OCI-LY7 (cell line): ENCODE results near the gene POC1A. TPM values are rescaled to one million over a fixed set of nuclear protein-coding genes. Genes with fewer than 3 reads are reported as not detected.
"Not testable (repeated sequence)": the region's sequence is repeated elsewhere in the genome, so short reads cannot be mapped to it uniquely, and the experiment has no call there.

Experiments
- BruUV-seq: library from RNA; stranded (reverse); fragments of 400-500 nt; replicated peaks from 2 replicates; lab custom pipeline; 2021; lab: Mats Ljungman, UMichigan
- CTCF ChIA-PET: fragments of 300-600 bp; sonication (Branson Sonifier 250); formaldehyde crosslinking; loops from one replicate; lab custom pipeline; 2022; ENCODE audit warnings: antibody characterized with exemption; ENCODE audit not compliant: unreplicated experiment; lab: Charles Lee
- POLR2A ChIA-PET: fragments of 300-600 bp; sonication (Branson Sonifier 250); formaldehyde crosslinking; loops from one replicate; lab custom pipeline; 2022; ENCODE audit warnings: antibody characterized with exemption; lab: Charles Lee
- DNase-seq: peaks from one replicate; pipeline ENCODE4 v3.0.0-alpha.2; 2015; ENCODE audit warnings: low spot score
- H2AFZ ChIP-seq: fragments of 200-600 bp; sonication (generic), shearing (Covaris generic); 2 replicates; pipeline ENCODE4 v1.6.1; 2014; ENCODE audit warnings: mild to moderate bottlenecking, antibody characterized with exemption, low read length, moderate library complexity
- H3K27ac ChIP-seq: fragments of 200-600 bp; sonication (generic); 2 replicates; pipeline ENCODE4 v1.5.1; 2014; ENCODE audit warnings: mixed run types, low read depth, mild to moderate bottlenecking, moderate library complexity, low read length, inconsistent platforms; ENCODE audit not compliant: poor library complexity, severe bottlenecking
- H3K36me3 ChIP-seq: fragments of 200-600 bp; sonication (generic); 2 replicates; pipeline ENCODE4 v1.6.1; 2014; ENCODE audit warnings: mild to moderate bottlenecking, antibody characterized with exemption, low read length, moderate library complexity, mixed read lengths; ENCODE audit not compliant: insufficient read depth
- H3K4me1 ChIP-seq: fragments of 200-600 bp; sonication (generic); 2 replicates; pipeline ENCODE4 v1.5.1; 2014; ENCODE audit warnings: mild to moderate bottlenecking, low read length; ENCODE audit not compliant: insufficient read depth, poor library complexity, severe bottlenecking
- H3K4me2 ChIP-seq: fragments of 200-600 bp; sonication (generic); 2 replicates; pipeline ENCODE4 v1.6.1; 2014; ENCODE audit warnings: mild to moderate bottlenecking, low read length
- H3K4me3 ChIP-seq: fragments of 200-600 bp; sonication (generic); 2 replicates; pipeline ENCODE4 v1.5.1; 2014; ENCODE audit warnings: mild to moderate bottlenecking, low read depth, low read length; ENCODE audit not compliant: poor library complexity, severe bottlenecking
- H3K79me2 ChIP-seq: fragments of 200-600 bp; sonication (generic); 2 replicates; pipeline ENCODE4 v1.6.1; 2016; ENCODE audit warnings: low read depth, mild to moderate bottlenecking, low read length, moderate library complexity, mixed read lengths; ENCODE audit not compliant: insufficient read depth
- H3K9me2 ChIP-seq: fragments of 200-600 bp; sonication (generic); 2 replicates; pipeline ENCODE4 v1.6.1; 2016; ENCODE audit warnings: mild to moderate bottlenecking, low read length, mixed read lengths; ENCODE audit not compliant: insufficient read depth
- H3K9me3 ChIP-seq: fragments of 200-600 bp; sonication (generic); 2 replicates; pipeline ENCODE4 v1.6.1; 2014; ENCODE audit warnings: mild to moderate bottlenecking, mixed run types, low read length, mixed read lengths
- H4K20me1 ChIP-seq: fragments of 200-600 bp; sonication (generic); 2 replicates; pipeline ENCODE4 v1.6.1; 2014; ENCODE audit warnings: mild to moderate bottlenecking, antibody characterized with exemption, low read length, moderate library complexity, mixed read lengths; ENCODE audit not compliant: insufficient read depth
- CTCF ChIP-seq: fragments of 200-600 bp; sonication (generic); conservative IDR thresholded peaks from 2 replicates; pipeline ENCODE4 v1.5.1; 2014; ENCODE audit warnings: mild to moderate bottlenecking, antibody characterized with exemption, low read length, moderate library complexity, mixed read lengths
- EZH2phosphoT487 ChIP-seq: fragments of 200-600 bp; sonication (generic); IDR thresholded peaks from 2 replicates; pipeline ENCODE4 v1.6.1; 2018; ENCODE audit warnings: low read depth, borderline replicate concordance, mild to moderate bottlenecking, mixed run types, antibody characterized with exemption, low read length, moderate library complexity, mixed read lengths
- intact Hi-C: fragments of 100-400 bp; cut with micrococcal nuclease; formaldehyde crosslinking; loops from one replicate; pipeline ENCODE4 v1.10.0; 2022; ENCODE audit not compliant: unreplicated experiment
- total RNA-seq, 2 experiments: library from RNA; depleted of rRNA in 1 of 2; stranded (reverse); fragments of >200 nt in 1 of 2; shearing (Covaris generic) in 1 of 2; gene quantifications; 2 replicates each; pipeline ENCODE4 v1.2.3, GENCODE V29; 2014 to 2022

POC1A gene
- total RNA-seq, 2 experiments from 2014 or later = 40.0 to 41.0 TPM

- intact Hi-C loops = no loop called here
- peaks cover 9% of the 10 kb centered on the region for H3K4me1 ChIP-seq
- peak overlapping the region; percentile 67; the same call in 1 of the 2 replicates for H2AFZ ChIP-seq
- no peaks in the 10 kb centered on the region for H4K20me1 ChIP-seq
- no peaks in the 10 kb centered on the region for H3K9me2 ChIP-seq
- POLR2A ChIA-PET = interaction anchor here (1.0 kb wide), 1 partner anchor 100 kb away, joined by 3 read pairs; the partner anchor contains the start of gene DUSP7
- BruUV-seq = no TSS peak
- TF ChIP-seq CTCF = no peak
- no peak for TF ChIP-seq EZH2phosphoT487
- DNase-seq = no peak
- no peak overlapping the region for H3K4me2 ChIP-seq
- H3K27ac ChIP-seq = no peak overlapping the region
- H3K36me3 ChIP-seq = peaks cover 8% of the 10 kb centered on the region; the same call in 1 of the 2 replicates
- H3K79me2 ChIP-seq = peaks cover 17% of the 10 kb centered on the region; the same call in 1 of the 2 replicates
- H3K4me3 ChIP-seq = no peak overlapping the region
- CTCF ChIA-PET = no interaction called here
- no peaks in the 10 kb centered on the region for H3K9me3 ChIP-seq
Measured at GRCh38 chr3:52155912-52156311, 1.7 kb upstream of the POC1A start.

- Histone ChIP-seq H3K4me3 (peak overlapping the region; percentile 93), H3K36me3 (peaks cover 32% of the 10 kb centered on the region), H3K79me2 (peaks cover 17% of the 10 kb centered on the region; the same call in 1 of the 2 replicates), H3K9me2 (no peaks in the 10 kb centered on the region), H3K27ac (peak overlapping the region; percentile 64), H3K4me1 (peaks cover 9% of the 10 kb centered on the region), H4K20me1 (no peaks in the 10 kb centered on the region), H2AFZ (peak overlapping the region; percentile 67; the same call in 1 of the 2 replicates), H3K9me3 (no peaks in the 10 kb centered on the region), H3K4me2 (peak overlapping the region; percentile 92)
- BruUV-seq = no TSS peak
- POLR2A ChIA-PET = interaction anchor here (1.0 kb wide), 1 partner anchor 97 kb away, joined by 4 read pairs; the partner anchor contains the start of gene DUSP7
- CTCF ChIA-PET = interaction anchor here (0.6 to 0.9 kb wide), 2 partner anchors 11 to 14 kb away, joined by 3 read pairs; no protein-coding TSS in a partner anchor
- TF ChIP-seq EZH2phosphoT487 (no peak), CTCF (peak; percentile 34; the same call in 1 of the 2 replicates)
- intact Hi-C loops = loop anchor here (1.0 to 5.0 kb wide), 4 partner anchors 45 to 184 kb away; partner anchors contain the start of genes ALAS1, DUSP7 and TLR9
- DNase-seq = peak; percentile 47
Measured at GRCh38 chr3:52153389-52154096, 680 bp downstream of the POC1A start.

GRCh38 chr3:52151991-52152390, 2.2 kb downstream of the POC1A start:
- not testable (repeated sequence) for DNase-seq, BruUV-seq
- POLR2A ChIA-PET = interaction anchor here (0.6 kb wide), 1 partner anchor 183 kb away, joined by 3 read pairs; no protein-coding TSS in a partner anchor

More at GRCh38 chr3:52151991-52152390, 2.2 kb downstream of the POC1A start:
- H4K20me1 ChIP-seq, H3K9me2 ChIP-seq, H3K9me3 ChIP-seq, CTCF ChIA-PET, H2AFZ ChIP-seq, H3K4me2 ChIP-seq, H3K4me1 ChIP-seq, H3K4me3 ChIP-seq, H3K27ac ChIP-seq: not testable (repeated sequence)
- peaks cover 47% of the 10 kb centered on the region for H3K36me3 ChIP-seq
- intact Hi-C loops = loop anchor here (5.0 kb wide), 2 partner anchors 75 to 185 kb away; partner anchors contain the start of gene TLR9
- H3K79me2 ChIP-seq = peaks cover 17% of the 10 kb centered on the region; the same call in 1 of the 2 replicates
